Activated naive CD4-positive, alpha-beta T cell treated with anti-CD3 and anti-CD28 coated beads for 36 hours (primary cell): Measurements from ENCODE around the gene RABGAP1L. TPM values are rescaled to one million over a fixed set of nuclear protein-coding genes. Genes with fewer than 3 reads are reported as not detected.

ENCODE experiments used
- CTCF ChIA-PET: fragments of 350-600 bp; sonication (Branson Sonifier 250); formaldehyde crosslinking; loops from one replicate; lab custom pipeline; 2021; ENCODE audit warnings: antibody characterized with exemption; lab: Charles Lee
- DNase-seq: peaks from one replicate; pipeline ENCODE4 v3.0.0-alpha.2; 2020
- H3K27ac Mint-ChIP-seq: one replicate; pipeline ENCODE4 v1.8.0; 2021; ENCODE audit warnings: mild to moderate bottlenecking, mixed read lengths
- H3K27me3 Mint-ChIP-seq: one replicate; pipeline ENCODE4 v1.8.0; 2021; ENCODE audit warnings: low read depth, mixed read lengths
- H3K36me3 Mint-ChIP-seq: one replicate; pipeline ENCODE4 v1.8.0; 2021; ENCODE audit warnings: low read depth, mixed read lengths
- H3K4me1 Mint-ChIP-seq: one replicate; pipeline ENCODE4 v1.8.0; 2021; ENCODE audit warnings: low read depth, mixed read lengths
- H3K4me3 Mint-ChIP-seq: one replicate; pipeline ENCODE4 v1.8.0; 2021; ENCODE audit warnings: mild to moderate bottlenecking, moderate library complexity, mixed read lengths
- H3K9me3 Mint-ChIP-seq: one replicate; pipeline ENCODE4 v1.8.0; 2021; ENCODE audit warnings: mixed read lengths
- intact Hi-C: fragments of 100-400 bp; cut with micrococcal nuclease; formaldehyde crosslinking; loops from one replicate; pipeline ENCODE4 v1.15.1; 2023
- total RNA-seq, 2 experiments: library from RNA; stranded (reverse); gene quantifications; one replicate each; pipeline ENCODE4 v1.2.3, GENCODE V29; 2021

Gene RABGAP1L
- total RNA-seq, 2 experiments from 2014 or later, result 16.6 TPM

- Mint-ChIP-seq H3K4me3 (no peak overlapping the region), H3K9me3 (peaks cover 1% of the 10 kb centered on the region), H3K27ac (no peak overlapping the region), H3K27me3 (no peaks in the 10 kb centered on the region), H3K4me1 (peaks cover 42% of the 10 kb centered on the region), H3K36me3 (peaks cover 2% of the 10 kb centered on the region)
- intact Hi-C loops, result loop anchor here (1.0 to 2.0 kb wide), 6 partner anchors 27 to 112 kb away; no protein-coding TSS in a partner anchor
- CTCF ChIA-PET, result no interaction called here
- no peak for DNase-seq
These were observed 752.3 kb downstream of the RABGAP1L start for GRCh38 chr1:174911606-174912005.

- no peak overlapping the region for H3K4me3 Mint-ChIP-seq
- no peaks in the 10 kb centered on the region for H3K27me3 Mint-ChIP-seq
- H3K27ac Mint-ChIP-seq, result no peak overlapping the region
- DNase-seq, result peak; percentile 59
- H3K4me1 Mint-ChIP-seq, result peaks cover 46% of the 10 kb centered on the region
- no peaks in the 10 kb centered on the region for H3K9me3 Mint-ChIP-seq
- peaks cover 2% of the 10 kb centered on the region for H3K36me3 Mint-ChIP-seq
- intact Hi-C loops, result loop anchor here (1.0 to 2.0 kb wide), 6 partner anchors 26 to 113 kb away; no protein-coding TSS in a partner anchor
- CTCF ChIA-PET, result interaction anchor here (1.3 kb wide), 1 partner anchor 117 kb away, joined by 3 read pairs; no protein-coding TSS in a partner anchor
These were observed 752.9 kb downstream of the RABGAP1L start for GRCh38 chr1:174912264-174912663.

GRCh38 chr1:174913225-174913903 is 754.0 kb downstream of the RABGAP1L start:
- H3K9me3 Mint-ChIP-seq, result no peaks in the 10 kb centered on the region
- CTCF ChIA-PET, result interaction anchor here (1.0 to 1.3 kb wide), 3 partner anchors 9 to 116 kb away, joined by 3 read pairs; no protein-coding TSS in a partner anchor

GRCh38 chr1:174914991-174915390 is 755.7 kb downstream of the RABGAP1L start:
- intact Hi-C loops, result no loop called here
- Mint-ChIP-seq H3K4me3 (no peak overlapping the region), H3K27ac (no peak overlapping the region), H3K4me1 (peaks cover 38% of the 10 kb centered on the region), H3K36me3 (peaks cover 2% of the 10 kb centered on the region), H3K27me3 (no peaks in the 10 kb centered on the region), H3K9me3 (peaks cover 1% of the 10 kb centered on the region)
- CTCF ChIA-PET, result no interaction called here
- DNase-seq, result no peak

More at GRCh38 chr1:174913225-174913903, 754.0 kb downstream of the RABGAP1L start:
- Mint-ChIP-seq H3K36me3 (no peaks in the 10 kb centered on the region), H3K27me3 (no peaks in the 10 kb centered on the region), H3K4me1 (peaks cover 46% of the 10 kb centered on the region), H3K27ac (no peak overlapping the region), H3K4me3 (no peak overlapping the region)
- DNase-seq, result no peak
- intact Hi-C loops, result loop anchor here (2.0 kb wide), 2 partner anchors 39 to 95 kb away; no protein-coding TSS in a partner anchor

GRCh38 chr1:174916846-174917245 is 757.5 kb downstream of the RABGAP1L start:
- no peak for DNase-seq
- Mint-ChIP-seq H3K36me3 (peaks cover 4% of the 10 kb centered on the region), H3K27ac (no peak overlapping the region), H3K4me1 (peaks cover 33% of the 10 kb centered on the region), H3K4me3 (no peak overlapping the region), H3K27me3 (no peaks in the 10 kb centered on the region), H3K9me3 (peaks cover 4% of the 10 kb centered on the region)
- intact Hi-C loops, result no loop called here
- CTCF ChIA-PET, result no interaction called here

GRCh38 chr1:174920093-174920492 is 760.8 kb downstream of the RABGAP1L start:
- CTCF ChIA-PET, result no interaction called here
- H3K27me3 Mint-ChIP-seq, result no peaks in the 10 kb centered on the region
- H3K4me1 Mint-ChIP-seq, result peaks cover 11% of the 10 kb centered on the region
- no peak for DNase-seq
- intact Hi-C loops, result no loop called here
- H3K36me3 Mint-ChIP-seq, result peaks cover 10% of the 10 kb centered on the region
- H3K27ac Mint-ChIP-seq, result no peak overlapping the region
- H3K4me3 Mint-ChIP-seq, result no peak overlapping the region
- H3K9me3 Mint-ChIP-seq, result peaks cover 8% of the 10 kb centered on the region

GRCh38 chr1:174922121-174922520 is 762.8 kb downstream of the RABGAP1L start:
- Mint-ChIP-seq H3K27me3 (no peaks in the 10 kb centered on the region), H3K36me3 (peaks cover 12% of the 10 kb centered on the region), H3K9me3 (peaks cover 8% of the 10 kb centered on the region), H3K4me1 (no peaks in the 10 kb centered on the region), H3K4me3 (no peak overlapping the region), H3K27ac (no peak overlapping the region)
- DNase-seq, result no peak
- CTCF ChIA-PET, result interaction anchor here (1.3 kb wide), 1 partner anchor 10 kb away, joined by 3 read pairs; no protein-coding TSS in a partner anchor
- intact Hi-C loops, result no loop called here

- H3K36me3 Mint-ChIP-seq, result peaks cover 12% of the 10 kb centered on the region
- no peaks in the 10 kb centered on the region for H3K27me3 Mint-ChIP-seq
- no peak for DNase-seq
- H3K9me3 Mint-ChIP-seq, result peaks cover 8% of the 10 kb centered on the region
- intact Hi-C loops, result no loop called here
- CTCF ChIA-PET, result no interaction called here
- no peaks in the 10 kb centered on the region for H3K4me1 Mint-ChIP-seq
- H3K27ac Mint-ChIP-seq, result no peak overlapping the region
- H3K4me3 Mint-ChIP-seq, result no peak overlapping the region
These were observed 764.5 kb downstream of the RABGAP1L start for GRCh38 chr1:174923820-174924219.

- CTCF ChIA-PET, result no interaction called here
- intact Hi-C loops, result no loop called here
- peaks cover 3% of the 10 kb centered on the region for H3K4me1 Mint-ChIP-seq
- H3K27me3 Mint-ChIP-seq, result no peaks in the 10 kb centered on the region
- peaks cover 4% of the 10 kb centered on the region for H3K9me3 Mint-ChIP-seq
- DNase-seq, result no peak
- no peak overlapping the region for H3K27ac Mint-ChIP-seq
- peaks cover 8% of the 10 kb centered on the region for H3K36me3 Mint-ChIP-seq
- H3K4me3 Mint-ChIP-seq, result no peak overlapping the region
These were observed 769.2 kb downstream of the RABGAP1L start for GRCh38 chr1:174928541-174928940.

GRCh38 chr1:174931214-174931613 is 771.9 kb downstream of the RABGAP1L start:
- H3K4me3 Mint-ChIP-seq, result no peak overlapping the region
- CTCF ChIA-PET, result interaction anchor here (1.4 kb wide), 1 partner anchor 9 kb away, joined by 3 read pairs; no protein-coding TSS in a partner anchor
- H3K27ac Mint-ChIP-seq, result no peak overlapping the region
- peaks cover 3% of the 10 kb centered on the region for H3K4me1 Mint-ChIP-seq
- DNase-seq, result no peak
- no peaks in the 10 kb centered on the region for H3K36me3 Mint-ChIP-seq
- H3K9me3 Mint-ChIP-seq, result no peaks in the 10 kb centered on the region
- H3K27me3 Mint-ChIP-seq, result no peaks in the 10 kb centered on the region
- intact Hi-C loops, result no loop called here

GRCh38 chr1:174932587-174932986 is 773.3 kb downstream of the RABGAP1L start:
- Mint-ChIP-seq H3K27me3 (no peaks in the 10 kb centered on the region), H3K9me3 (no peaks in the 10 kb centered on the region), H3K4me3 (no peak overlapping the region), H3K4me1 (peaks cover 3% of the 10 kb centered on the region), H3K27ac (no peak overlapping the region), H3K36me3 (no peaks in the 10 kb centered on the region)
- CTCF ChIA-PET, result interaction anchor here (1.4 kb wide), 1 partner anchor 10 kb away, joined by 3 read pairs; no protein-coding TSS in a partner anchor
- intact Hi-C loops, result no loop called here
- DNase-seq, result no peak

GRCh38 chr1:174935961-174936727 is 776.8 kb downstream of the RABGAP1L start:
- Mint-ChIP-seq H3K9me3 (no peaks in the 10 kb centered on the region), H3K27me3 (no peaks in the 10 kb centered on the region), H3K36me3 (no peaks in the 10 kb centered on the region), H3K4me1 (peaks cover 10% of the 10 kb centered on the region), H3K4me3 (no peak overlapping the region), H3K27ac (no peak overlapping the region)
- no peak for DNase-seq
- CTCF ChIA-PET, result interaction anchor here (0.9 kb wide), 2 partner anchors 79 to 93 kb away, joined by 3 read pairs; no protein-coding TSS in a partner anchor
- intact Hi-C loops, result no loop called here
